ENCODE results near the gene DLL4. TPM values are rescaled to one million over a fixed set of nuclear protein-coding genes. Genes with fewer than 3 reads are reported as not detected.

Gene DLL4
- total RNA-seq, 4 donors from 2014 or later: 18.2 to 31.1 (median 22.6) TPM

GRCh38 chr15:40927495-40927872, 1.7 kb upstream of the DLL4 start:
- no peak overlapping the region for H3K27ac ChIP-seq
- peaks cover 16 to 38% of the 10 kb centered on the region in 2 donors for H3K27me3 ChIP-seq
- H3K4me1 ChIP-seq: peaks cover 0 to 42% of the 10 kb centered on the region in 2 donors
- H3K4me3 ChIP-seq: peak overlapping the region; percentile 29 to 41
- no peaks in the 10 kb centered on the region for H3K9me3 ChIP-seq
- DNase-seq: no peak
- intact Hi-C loops (cut with DNase I; ENCODE audit: low total_unique reads): no loop called here
- no peaks in the 10 kb centered on the region for H3K36me3 ChIP-seq
- TF ChIP-seq POLR2A (IDR thresholded peaks at IDR 0.05) (no peak), CTCF (IDR thresholded peaks at IDR 0.05) (no peak)

GRCh38 chr15:40927873-40928806, 1.0 kb upstream of the DLL4 start:
- DNase-seq: no peak
- Histone ChIP-seq H3K4me3 (peak overlapping the region; percentile 29 to 41), H3K27ac (no peak overlapping the region), H3K4me1 (peaks cover 0 to 42% of the 10 kb centered on the region in 2 donors), H3K36me3 (no peaks in the 10 kb centered on the region), H3K9me3 (no peaks in the 10 kb centered on the region), H3K27me3 (peaks cover 21 to 43% of the 10 kb centered on the region in 2 donors)
- intact Hi-C loops (cut with DNase I; ENCODE audit: low total_unique reads): no loop called here
- TF ChIP-seq POLR2A (IDR thresholded peaks at IDR 0.05) (no peak), CTCF (IDR thresholded peaks at IDR 0.05) (no peak)

- TF ChIP-seq CTCF (IDR thresholded peaks at IDR 0.05) (no peak), POLR2A (IDR thresholded peaks at IDR 0.05) (no peak)
- Histone ChIP-seq H3K4me3 (peak overlapping the region; percentile 29 to 41), H3K27me3 (peaks cover 21 to 44% of the 10 kb centered on the region in 2 donors), H3K27ac (peak overlapping the region; percentile 45 to 53), H3K4me1 (peaks cover 0 to 42% of the 10 kb centered on the region in 2 donors), H3K9me3 (no peaks in the 10 kb centered on the region), H3K36me3 (no peaks in the 10 kb centered on the region)
- intact Hi-C loops (cut with DNase I; ENCODE audit: low total_unique reads): no loop called here
- no peak for DNase-seq
Observed at GRCh38 chr15:40929660-40930429, 705 bp downstream of the DLL4 start.

- peak overlapping the region; percentile 29 to 41 for H3K4me3 ChIP-seq
- no peaks in the 10 kb centered on the region for H3K36me3 ChIP-seq
- intact Hi-C loops (cut with DNase I; ENCODE audit: low total_unique reads): no loop called here
- peaks cover 0 to 41% of the 10 kb centered on the region in 2 donors for H3K4me1 ChIP-seq
- peak; percentile 41 to 66 for DNase-seq
- H3K27ac ChIP-seq: peak overlapping the region; percentile 45 to 56
- H3K9me3 ChIP-seq: no peaks in the 10 kb centered on the region
- TF ChIP-seq POLR2A (IDR thresholded peaks at IDR 0.05): no peak
- TF ChIP-seq CTCF (IDR thresholded peaks at IDR 0.05): peak; percentile 8 to 42 (median 18)
- H3K27me3 ChIP-seq: peaks cover 21 to 44% of the 10 kb centered on the region in 2 donors
Observed at GRCh38 chr15:40930430-40931299, 1.5 kb downstream of the DLL4 start.

Measured in uterus (tissue), 4 donors.